H1 (cell line): ENCODE measurements around the gene OR2V2. TPM values are rescaled to one million over a fixed set of nuclear protein-coding genes. Genes with fewer than 3 reads are reported as not detected.

ENCODE experiments used
- CREB1 ChIP-seq: IDR thresholded peaks from 2 replicates; pipeline ENCODE4 v1.6.1; 2012; ENCODE audit warnings: inconsistent platforms
- EZH2 ChIP-seq: fragments of 200-600 bp; sonication (generic); IDR thresholded peaks from 2 replicates; pipeline ENCODE4 v1.7.1; 2012; ENCODE audit warnings: low read depth, mild to moderate bottlenecking, moderate library complexity, low read length, inconsistent platforms; ENCODE audit not compliant: severe bottlenecking
- KDM1A ChIP-seq: fragments of 200-600, 300-600 bp; sonication (generic); IDR thresholded peaks from 2 replicates; pipeline ENCODE4 v1.7.1; 2016; ENCODE audit warnings: mild to moderate bottlenecking, low read length, borderline replicate concordance
- KDM4A ChIP-seq: IDR thresholded peaks from one replicate; pipeline ENCODE4 v1.7.1; 2012; ENCODE audit warnings: low read depth, mild to moderate bottlenecking, moderate library complexity, low read length, inconsistent platforms; ENCODE audit not compliant: severe bottlenecking
- POU5F1 ChIP-seq: IDR thresholded peaks from 2 replicates; pipeline ENCODE4 v1.6.1; 2011; ENCODE audit warnings: low read depth, mild to moderate bottlenecking, low read length, moderate library complexity
- RXRA ChIP-seq: IDR thresholded peaks from 2 replicates; pipeline ENCODE4 v1.6.1; 2011; ENCODE audit warnings: low read depth, mild to moderate bottlenecking, low read length, moderate library complexity; ENCODE audit not compliant: insufficient read depth
- SIN3A ChIP-seq, 2 experiments: IDR thresholded peaks in 1 of 2; conservative IDR thresholded peaks in 1 of 2; 2 replicates each; pipeline ENCODE4 v1.6.1; 2011 to 2012; ENCODE audit warnings: low read length in 2 of 2, improper control_type of control experiment in 1 of 2, low read depth in 1 of 2, mild to moderate bottlenecking in 1 of 2
- polyA plus RNA-seq, 7 experiments: library from polyadenylated mRNA; depleted of rRNA in 3 of 7; stranded (reverse) in 5 of 7; unstranded in 2 of 7; fragments of >200 nt in 5 of 7; fragments of 200-250 nt in 2 of 7; gene quantifications; 1 replicate in 5 of 7; 2 replicates in 1 of 7; 4 replicates in 1 of 7; pipeline versions ENCODE4 v1.2.1 to v1.2.3, GENCODE V29; 2011 to 2013; ENCODE audit warnings: missing spikeins in 2 of 7, mixed read lengths in 2 of 7
- total RNA-seq: library from RNA; stranded (reverse); fragmentation: NEBNext Ultra II Directional; extraction: Animal tissue kit (Norgen Biotek cat#: 25700); gene quantifications from 2 replicates; pipeline ENCODE4 v1.2.1, GENCODE V29; 2021
- TF ChIP-seq, protein P1 (sequence below): fragments of 300-600 bp; sonication (generic); IDR thresholded peaks from 2 replicates; pipeline ENCODE4 v1.7.1; 2012; ENCODE audit warnings: low read length, moderate library complexity, mild to moderate bottlenecking, inconsistent platforms; ENCODE audit not compliant: insufficient replicate concordance

OR2V2 gene
- total and polyA plus RNA-seq, 2 of the 8 experiments (the other 6 are each of a cell fraction or from before 2014, with no cell fraction given), result not detected

DNA sequence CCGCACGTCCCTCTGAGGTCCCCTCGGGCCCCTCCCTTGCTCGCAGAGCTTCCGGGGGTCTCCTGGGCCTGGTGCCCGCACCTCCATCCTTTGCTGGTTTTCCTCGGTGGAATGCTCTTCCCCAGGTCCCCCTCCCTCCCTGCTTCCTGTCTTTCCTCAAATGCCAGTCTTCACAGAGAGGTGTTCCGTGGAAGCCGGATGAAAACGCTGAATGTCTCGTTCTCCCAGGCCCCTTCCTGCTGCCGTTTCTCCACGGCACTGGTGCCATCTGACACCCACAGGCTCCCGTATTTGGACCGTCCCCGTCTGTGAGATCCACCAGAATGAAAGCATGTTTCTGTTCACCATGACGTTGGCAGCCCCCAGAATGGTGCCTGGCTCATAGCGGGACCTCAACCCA is 20.5 kb upstream of the OR2V2 start (continued):
- TF ChIP-seq, protein P1, sequence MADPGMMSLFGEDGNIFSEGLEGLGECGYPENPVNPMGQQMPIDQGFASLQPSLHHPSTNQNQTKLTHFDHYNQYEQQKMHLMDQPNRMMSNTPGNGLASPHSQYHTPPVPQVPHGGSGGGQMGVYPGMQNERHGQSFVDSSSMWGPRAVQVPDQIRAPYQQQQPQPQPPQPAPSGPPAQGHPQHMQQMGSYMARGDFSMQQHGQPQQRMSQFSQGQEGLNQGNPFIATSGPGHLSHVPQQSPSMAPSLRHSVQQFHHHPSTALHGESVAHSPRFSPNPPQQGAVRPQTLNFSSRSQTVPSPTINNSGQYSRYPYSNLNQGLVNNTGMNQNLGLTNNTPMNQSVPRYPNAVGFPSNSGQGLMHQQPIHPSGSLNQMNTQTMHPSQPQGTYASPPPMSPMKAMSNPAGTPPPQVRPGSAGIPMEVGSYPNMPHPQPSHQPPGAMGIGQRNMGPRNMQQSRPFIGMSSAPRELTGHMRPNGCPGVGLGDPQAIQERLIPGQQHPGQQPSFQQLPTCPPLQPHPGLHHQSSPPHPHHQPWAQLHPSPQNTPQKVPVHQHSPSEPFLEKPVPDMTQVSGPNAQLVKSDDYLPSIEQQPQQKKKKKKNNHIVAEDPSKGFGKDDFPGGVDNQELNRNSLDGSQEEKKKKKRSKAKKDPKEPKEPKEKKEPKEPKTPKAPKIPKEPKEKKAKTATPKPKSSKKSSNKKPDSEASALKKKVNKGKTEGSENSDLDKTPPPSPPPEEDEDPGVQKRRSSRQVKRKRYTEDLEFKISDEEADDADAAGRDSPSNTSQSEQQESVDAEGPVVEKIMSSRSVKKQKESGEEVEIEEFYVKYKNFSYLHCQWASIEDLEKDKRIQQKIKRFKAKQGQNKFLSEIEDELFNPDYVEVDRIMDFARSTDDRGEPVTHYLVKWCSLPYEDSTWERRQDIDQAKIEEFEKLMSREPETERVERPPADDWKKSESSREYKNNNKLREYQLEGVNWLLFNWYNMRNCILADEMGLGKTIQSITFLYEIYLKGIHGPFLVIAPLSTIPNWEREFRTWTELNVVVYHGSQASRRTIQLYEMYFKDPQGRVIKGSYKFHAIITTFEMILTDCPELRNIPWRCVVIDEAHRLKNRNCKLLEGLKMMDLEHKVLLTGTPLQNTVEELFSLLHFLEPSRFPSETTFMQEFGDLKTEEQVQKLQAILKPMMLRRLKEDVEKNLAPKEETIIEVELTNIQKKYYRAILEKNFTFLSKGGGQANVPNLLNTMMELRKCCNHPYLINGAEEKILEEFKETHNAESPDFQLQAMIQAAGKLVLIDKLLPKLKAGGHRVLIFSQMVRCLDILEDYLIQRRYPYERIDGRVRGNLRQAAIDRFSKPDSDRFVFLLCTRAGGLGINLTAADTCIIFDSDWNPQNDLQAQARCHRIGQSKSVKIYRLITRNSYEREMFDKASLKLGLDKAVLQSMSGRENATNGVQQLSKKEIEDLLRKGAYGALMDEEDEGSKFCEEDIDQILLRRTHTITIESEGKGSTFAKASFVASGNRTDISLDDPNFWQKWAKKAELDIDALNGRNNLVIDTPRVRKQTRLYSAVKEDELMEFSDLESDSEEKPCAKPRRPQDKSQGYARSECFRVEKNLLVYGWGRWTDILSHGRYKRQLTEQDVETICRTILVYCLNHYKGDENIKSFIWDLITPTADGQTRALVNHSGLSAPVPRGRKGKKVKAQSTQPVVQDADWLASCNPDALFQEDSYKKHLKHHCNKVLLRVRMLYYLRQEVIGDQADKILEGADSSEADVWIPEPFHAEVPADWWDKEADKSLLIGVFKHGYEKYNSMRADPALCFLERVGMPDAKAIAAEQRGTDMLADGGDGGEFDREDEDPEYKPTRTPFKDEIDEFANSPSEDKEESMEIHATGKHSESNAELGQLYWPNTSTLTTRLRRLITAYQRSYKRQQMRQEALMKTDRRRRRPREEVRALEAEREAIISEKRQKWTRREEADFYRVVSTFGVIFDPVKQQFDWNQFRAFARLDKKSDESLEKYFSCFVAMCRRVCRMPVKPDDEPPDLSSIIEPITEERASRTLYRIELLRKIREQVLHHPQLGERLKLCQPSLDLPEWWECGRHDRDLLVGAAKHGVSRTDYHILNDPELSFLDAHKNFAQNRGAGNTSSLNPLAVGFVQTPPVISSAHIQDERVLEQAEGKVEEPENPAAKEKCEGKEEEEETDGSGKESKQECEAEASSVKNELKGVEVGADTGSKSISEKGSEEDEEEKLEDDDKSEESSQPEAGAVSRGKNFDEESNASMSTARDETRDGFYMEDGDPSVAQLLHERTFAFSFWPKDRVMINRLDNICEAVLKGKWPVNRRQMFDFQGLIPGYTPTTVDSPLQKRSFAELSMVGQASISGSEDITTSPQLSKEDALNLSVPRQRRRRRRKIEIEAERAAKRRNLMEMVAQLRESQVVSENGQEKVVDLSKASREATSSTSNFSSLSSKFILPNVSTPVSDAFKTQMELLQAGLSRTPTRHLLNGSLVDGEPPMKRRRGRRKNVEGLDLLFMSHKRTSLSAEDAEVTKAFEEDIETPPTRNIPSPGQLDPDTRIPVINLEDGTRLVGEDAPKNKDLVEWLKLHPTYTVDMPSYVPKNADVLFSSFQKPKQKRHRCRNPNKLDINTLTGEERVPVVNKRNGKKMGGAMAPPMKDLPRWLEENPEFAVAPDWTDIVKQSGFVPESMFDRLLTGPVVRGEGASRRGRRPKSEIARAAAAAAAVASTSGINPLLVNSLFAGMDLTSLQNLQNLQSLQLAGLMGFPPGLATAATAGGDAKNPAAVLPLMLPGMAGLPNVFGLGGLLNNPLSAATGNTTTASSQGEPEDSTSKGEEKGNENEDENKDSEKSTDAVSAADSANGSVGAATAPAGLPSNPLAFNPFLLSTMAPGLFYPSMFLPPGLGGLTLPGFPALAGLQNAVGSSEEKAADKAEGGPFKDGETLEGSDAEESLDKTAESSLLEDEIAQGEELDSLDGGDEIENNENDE, result no peak
- TF ChIP-seq POU5F1 (no peak), KDM1A (no peak), CREB1 (no peak), RXRA (no peak), EZH2 (no peak), SIN3A (conservative IDR thresholded peaks at IDR 0.05 in 1 of 2, IDR thresholded peaks at IDR 0.05 in 1 of 2; ENCODE audit: low read depth in 1 of 2, low read length in 2 of 2) (no peak), KDM4A (no peak)
